GM21360 (cell line): ENCODE measurements around the gene TXNDC9.
"Not testable (repeated sequence)": the region's sequence is repeated elsewhere in the genome, so short reads cannot be mapped to it uniquely, and the experiment has no call there.

ENCODE experiments used
- ATAC-seq: cut with Tn5 transposase; IDR thresholded peaks from one replicate; pipeline ENCODE4 v1.9.1; 2021; ENCODE audit warnings: mild to moderate bottlenecking, moderate library complexity; ENCODE audit not compliant: unreplicated experiment

Gene TXNDC9, protein sequence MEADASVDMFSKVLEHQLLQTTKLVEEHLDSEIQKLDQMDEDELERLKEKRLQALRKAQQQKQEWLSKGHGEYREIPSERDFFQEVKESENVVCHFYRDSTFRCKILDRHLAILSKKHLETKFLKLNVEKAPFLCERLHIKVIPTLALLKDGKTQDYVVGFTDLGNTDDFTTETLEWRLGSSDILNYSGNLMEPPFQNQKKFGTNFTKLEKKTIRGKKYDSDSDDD

DNA sequence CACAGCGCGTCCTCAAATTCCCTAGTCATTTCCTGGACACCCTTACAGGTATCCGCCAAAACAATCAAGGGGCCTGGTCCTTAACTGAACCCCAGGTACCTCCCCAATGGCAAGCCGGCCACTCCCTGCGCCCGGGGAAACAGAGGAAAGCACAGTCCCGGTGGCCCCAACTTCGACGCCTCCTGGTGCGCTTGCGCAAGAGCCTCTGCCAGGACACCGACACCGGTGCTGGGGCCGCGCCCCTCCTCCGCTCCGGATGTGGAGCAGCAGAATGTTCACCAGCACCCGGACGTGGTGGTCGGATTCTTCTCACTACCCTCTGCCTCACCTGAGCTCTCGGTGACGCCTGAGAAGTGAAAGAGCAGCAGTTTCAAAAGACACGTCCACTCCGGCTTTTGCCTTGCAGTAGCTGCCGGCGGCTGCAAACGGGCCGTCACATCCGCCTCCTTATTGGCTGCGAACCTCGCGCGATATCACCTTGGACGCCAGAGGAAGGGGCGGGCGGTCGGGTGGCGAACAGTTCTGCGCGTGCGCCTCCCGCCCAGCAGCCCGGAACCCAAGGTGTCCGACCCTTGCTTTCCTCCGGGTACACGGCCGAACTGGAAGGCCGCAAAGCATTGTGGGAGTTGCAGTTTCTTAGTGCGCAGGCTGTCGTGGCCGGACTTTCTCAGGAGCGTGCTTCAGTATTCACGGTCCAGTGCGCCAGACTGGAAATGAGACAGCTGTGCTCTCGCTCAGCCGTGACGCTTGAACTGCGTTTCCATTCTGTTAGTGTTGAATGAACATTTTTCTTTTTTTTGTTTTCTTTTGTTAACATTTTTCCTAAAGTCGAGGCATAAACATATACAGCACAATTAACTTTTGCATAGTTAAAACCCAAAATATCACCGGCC, at the start of gene TXNDC9:
TXNDC9 (minus strand) TSS at position 423 of the 893 bp plus-strand sequence. CDS start 3,123 bp downstream, outside the sequence.
- ATAC-seq = peak; percentile 71

- no peak for ATAC-seq
Measured at GRCh38 chr2:99382143-99382542, 46.0 kb upstream of the TXNDC9 start.

- ATAC-seq = no peak
Measured at GRCh38 chr2:99380376-99381010, 44.4 kb upstream of the TXNDC9 start.

GRCh38 chr2:99377879-99378278, 41.7 kb upstream of the TXNDC9 start:
- no peak for ATAC-seq

- ATAC-seq = no peak
Measured at GRCh38 chr2:99376254-99376864, 40.2 kb upstream of the TXNDC9 start.

- no peak for ATAC-seq
Measured at GRCh38 chr2:99374747-99375146, 38.6 kb upstream of the TXNDC9 start.

DNA sequence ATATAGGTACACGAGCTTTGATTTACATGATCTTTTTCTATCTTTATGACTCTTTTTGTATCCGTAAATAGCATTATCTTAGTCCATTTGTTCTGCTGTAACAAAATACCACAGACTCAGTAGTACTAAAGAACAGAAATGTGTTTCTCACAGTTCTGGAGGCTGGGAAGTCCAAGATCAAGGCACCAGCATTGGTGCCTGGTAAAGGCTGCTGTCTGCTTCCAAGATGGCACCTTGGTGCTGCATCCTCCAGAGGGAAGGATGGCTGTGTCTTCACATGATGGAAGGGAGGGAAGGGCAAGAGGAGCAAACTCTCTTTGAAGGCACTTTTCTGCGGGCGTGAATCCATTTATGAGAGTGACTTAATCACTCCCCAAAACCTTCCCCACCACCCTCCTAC, 37.0 kb upstream of the TXNDC9 start:
- ATAC-seq = no peak

DNA sequence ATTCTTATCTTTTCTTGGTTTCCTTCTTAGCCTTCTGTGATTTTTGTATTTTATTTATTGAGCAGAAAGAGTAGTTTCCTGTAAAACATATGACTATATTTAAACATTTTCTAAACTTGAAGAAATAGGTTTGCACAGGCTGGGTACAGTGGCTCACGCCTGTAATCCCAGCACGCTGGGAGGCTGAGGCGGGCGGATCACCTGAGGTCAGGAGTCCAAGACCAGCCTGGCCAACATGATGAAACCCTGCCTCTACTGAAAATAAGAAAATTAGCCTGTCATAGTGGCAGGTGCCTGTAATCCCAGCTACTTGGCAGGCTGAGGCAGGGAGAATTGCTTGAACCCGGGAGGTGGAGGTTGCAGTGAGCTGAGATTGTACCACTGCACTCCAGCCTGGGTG, 32.7 kb upstream of the TXNDC9 start:
- not testable (repeated sequence) for ATAC-seq

- ATAC-seq = no peak
Measured at GRCh38 chr2:99365661-99366060, 29.5 kb upstream of the TXNDC9 start.

- ATAC-seq = no peak
Measured at GRCh38 chr2:99356853-99357252, 20.7 kb upstream of the TXNDC9 start.

- ATAC-seq = not testable (repeated sequence)
Measured at GRCh38 chr2:99354825-99355224, 18.7 kb upstream of the TXNDC9 start.

DNA sequence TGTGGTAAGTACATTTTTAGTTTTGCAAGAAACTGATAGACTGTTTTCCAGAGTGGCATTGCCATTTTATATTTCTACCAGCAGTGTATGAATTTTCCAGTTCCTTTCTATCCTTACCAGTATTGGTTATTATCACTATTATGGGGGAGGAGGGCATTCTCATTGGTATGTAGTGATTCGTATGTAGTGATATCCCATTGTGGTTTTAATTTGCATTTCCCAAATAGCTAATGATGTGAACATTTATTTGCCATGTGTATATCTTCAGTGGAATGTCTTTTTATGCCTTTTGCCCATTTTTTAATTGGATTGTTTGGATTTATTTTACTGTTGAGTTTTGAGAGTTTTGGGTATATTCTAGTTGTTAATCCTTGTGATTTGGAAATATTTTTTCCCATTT, 17.9 kb upstream of the TXNDC9 start:
- ATAC-seq = no peak

GRCh38 chr2:99350194-99350593, 14.1 kb upstream of the TXNDC9 start:
- no peak for ATAC-seq

GRCh38 chr2:99348173-99348572, 12.0 kb upstream of the TXNDC9 start:
- ATAC-seq = peak; percentile 51

- ATAC-seq = no peak
Measured at GRCh38 chr2:99346218-99346617, 10.1 kb upstream of the TXNDC9 start.

- ATAC-seq = not testable (repeated sequence)
Measured at GRCh38 chr2:99345446-99345845, 9.3 kb upstream of the TXNDC9 start.

DNA sequence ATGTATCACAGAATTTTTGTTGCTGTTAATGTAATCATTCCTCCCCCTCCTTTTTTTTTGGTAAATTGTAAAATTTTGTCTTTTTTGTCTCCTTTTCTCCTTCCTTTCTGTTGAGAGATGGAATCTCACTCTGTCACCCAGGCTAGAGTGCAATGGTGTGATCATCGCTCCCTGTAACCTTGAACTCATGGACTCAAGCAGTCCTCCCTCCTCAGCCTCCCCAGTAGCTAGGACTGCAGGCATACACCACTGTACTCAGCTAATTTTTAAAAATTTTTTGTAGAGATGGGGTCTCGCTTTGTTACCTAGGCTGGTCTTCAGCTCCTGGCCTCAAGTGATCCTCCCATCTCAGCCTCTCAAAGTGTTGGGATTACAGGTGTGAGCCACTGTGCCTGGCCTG, 6.4 kb upstream of the TXNDC9 start:
- ATAC-seq = no peak

DNA sequence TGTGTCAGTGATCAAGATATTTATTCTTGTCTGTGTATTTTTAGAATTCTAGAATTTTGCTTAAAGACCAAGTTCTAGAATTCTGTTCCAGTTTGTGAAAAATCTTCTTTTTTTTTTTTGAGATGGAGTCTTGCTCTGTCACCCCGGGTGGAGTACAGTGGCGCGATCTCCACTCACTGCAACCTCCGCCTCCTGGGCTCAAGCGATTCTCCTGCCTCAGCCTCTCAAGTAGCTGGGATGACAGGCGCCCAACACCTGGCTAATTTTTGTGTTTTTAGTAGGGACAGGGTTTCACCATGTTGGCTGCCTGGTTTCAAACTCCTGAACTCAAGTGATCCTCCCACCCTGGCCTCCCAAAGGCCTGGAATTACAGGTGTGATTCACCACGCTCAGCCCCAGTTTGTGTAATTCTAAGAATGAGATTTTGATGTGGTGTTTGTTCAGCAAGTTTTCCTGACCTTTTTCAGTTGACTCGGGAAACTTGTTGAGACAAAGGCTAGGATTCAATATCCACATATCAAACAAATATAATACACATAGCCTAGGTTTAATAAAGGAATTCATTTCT, 4.6 kb upstream of the TXNDC9 start:
- ATAC-seq = no peak

GRCh38 chr2:99338029-99338585, 2.0 kb upstream of the TXNDC9 start:
- peak; percentile 5 for ATAC-seq
